Smooth muscle cell (in vitro differentiated cells): Measurements from ENCODE around the gene ALG12. TPM values are rescaled to one million over a fixed set of nuclear protein-coding genes. Genes with fewer than 3 reads are reported as not detected.

ENCODE experiments used
- DNase-seq: peaks from one replicate; lab custom pipeline; 2025; ENCODE audit not compliant: unreplicated experiment; lab: John Stamatoyannopoulos, UW
- H2AFZ ChIP-seq: fragments of 200-600 bp; sonication (generic); 2 replicates; pipeline ENCODE4 v1.6.0; 2016; ENCODE audit warnings: antibody characterized with exemption, low read depth, mild to moderate bottlenecking
- H3F3A ChIP-seq: fragments of 200-600 bp; sonication (generic); 2 replicates; pipeline ENCODE4 v1.6.0; 2017; ENCODE audit warnings: antibody characterized with exemption, low read depth
- H3K27ac ChIP-seq: fragments of 200-600 bp; sonication (generic); 2 replicates; pipeline ENCODE4 v1.5.1; 2016; ENCODE audit warnings: low read depth, mild to moderate bottlenecking
- H3K27me3 ChIP-seq: fragments of 200-600 bp; sonication (generic); 2 replicates; pipeline ENCODE4 v1.6.1; 2016; ENCODE audit warnings: low read depth, mild to moderate bottlenecking
- H3K36me3 ChIP-seq: fragments of 200-600 bp; sonication (generic); 2 replicates; pipeline ENCODE4 v1.5.1; 2016; ENCODE audit warnings: low read depth
- H3K4me1 ChIP-seq: fragments of 200-600 bp; sonication (generic); 2 replicates; pipeline ENCODE4 v1.5.1; 2016; ENCODE audit warnings: low read depth
- H3K4me2 ChIP-seq: fragments of 200-600 bp; sonication (generic); 2 replicates; pipeline ENCODE4 v1.6.0; 2016; ENCODE audit warnings: mild to moderate bottlenecking
- H3K4me3 ChIP-seq: fragments of 200-600 bp; sonication (generic); 2 replicates; pipeline ENCODE4 v1.5.1; 2016; ENCODE audit warnings: mild to moderate bottlenecking
- H3K79me2 ChIP-seq: fragments of 200-600 bp; sonication (generic); 2 replicates; pipeline ENCODE4 v1.6.0; 2016; ENCODE audit warnings: low read depth, mild to moderate bottlenecking
- H3K9ac ChIP-seq: fragments of 200-600 bp; sonication (generic); 2 replicates; pipeline ENCODE4 v1.6.0; 2016; ENCODE audit warnings: low read depth
- H3K9me3 ChIP-seq: fragments of 200-600 bp; sonication (generic); replicated peaks from 2 replicates; pipeline ENCODE4 v1.5.1; 2016; ENCODE audit warnings: low read depth
- H4K20me1 ChIP-seq: fragments of 200-600 bp; sonication (generic); 2 replicates; pipeline ENCODE4 v1.6.0; 2016; ENCODE audit warnings: low read depth
- WGBS: methylation state at CpG from one replicate; pipeline ENCODE4 v1.1.7; 2016; ENCODE audit warnings: low lambda C conversion rate; 5-methylcytosine and 5-hydroxymethylcytosine counted together
- polyA plus RNA-seq: library from polyadenylated mRNA; unstranded; fragments of >200 nt; fragmentation: Nextera tagmentation; extraction: Ambion mirVana; gene quantifications from 2 replicates; pipeline ENCODE4 v1.2.1, GENCODE V29; 2016
- total RNA-seq: library from RNA; depleted of rRNA; stranded (reverse); fragments of >200 nt; gene quantifications from 2 replicates; pipeline ENCODE4 v1.2.3, GENCODE V29; 2014
- TF ChIP-seq, protein P1 (sequence below): fragments of 200-600 bp; sonication (generic); IDR thresholded peaks from 2 replicates; pipeline ENCODE4 v1.5.1; 2017; ENCODE audit warnings: borderline replicate concordance, mild to moderate bottlenecking, antibody characterized with exemption; ENCODE audit not compliant: insufficient read depth, poor library complexity, severe bottlenecking

ALG12 gene
- total and polyA plus RNA-seq, 2 experiments from 2014 or later = 13.9 to 42.7 TPM

DNA sequence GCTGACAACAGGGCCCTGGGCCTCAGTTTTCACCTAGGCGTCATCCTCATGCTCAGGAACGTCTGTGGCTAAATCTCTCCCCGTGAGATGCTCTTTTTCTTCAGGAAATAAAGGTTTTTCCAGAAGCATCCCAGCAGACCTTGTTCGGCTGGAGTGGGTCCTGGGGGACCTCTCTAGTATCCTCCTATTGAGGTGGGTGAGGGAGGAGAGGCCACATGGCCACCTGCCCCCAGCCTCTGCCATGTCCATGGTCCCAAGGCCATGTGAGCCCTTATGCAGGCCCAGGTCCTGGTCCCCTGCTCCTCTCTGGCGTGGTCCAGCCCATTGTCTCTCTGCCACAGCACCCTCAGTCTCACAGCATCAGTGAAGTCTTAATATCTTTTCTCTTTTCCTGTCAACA is 22.0 kb downstream of the ALG12 start:
- Histone ChIP-seq H3K79me2 (no peaks in the 10 kb centered on the region), H3K27ac (no peak overlapping the region), H3F3A (no peaks in the 10 kb centered on the region), H3K4me1 (no peaks in the 10 kb centered on the region), H3K4me3 (no peak overlapping the region), H2AFZ (no peak overlapping the region), H3K9me3 (no peaks in the 10 kb centered on the region), H3K36me3 (peaks cover 3% of the 10 kb centered on the region), H4K20me1 (peaks cover 7% of the 10 kb centered on the region), H3K4me2 (no peak overlapping the region), H3K9ac (no peak overlapping the region), H3K27me3 (no peaks in the 10 kb centered on the region)
- TF ChIP-seq, protein P1, sequence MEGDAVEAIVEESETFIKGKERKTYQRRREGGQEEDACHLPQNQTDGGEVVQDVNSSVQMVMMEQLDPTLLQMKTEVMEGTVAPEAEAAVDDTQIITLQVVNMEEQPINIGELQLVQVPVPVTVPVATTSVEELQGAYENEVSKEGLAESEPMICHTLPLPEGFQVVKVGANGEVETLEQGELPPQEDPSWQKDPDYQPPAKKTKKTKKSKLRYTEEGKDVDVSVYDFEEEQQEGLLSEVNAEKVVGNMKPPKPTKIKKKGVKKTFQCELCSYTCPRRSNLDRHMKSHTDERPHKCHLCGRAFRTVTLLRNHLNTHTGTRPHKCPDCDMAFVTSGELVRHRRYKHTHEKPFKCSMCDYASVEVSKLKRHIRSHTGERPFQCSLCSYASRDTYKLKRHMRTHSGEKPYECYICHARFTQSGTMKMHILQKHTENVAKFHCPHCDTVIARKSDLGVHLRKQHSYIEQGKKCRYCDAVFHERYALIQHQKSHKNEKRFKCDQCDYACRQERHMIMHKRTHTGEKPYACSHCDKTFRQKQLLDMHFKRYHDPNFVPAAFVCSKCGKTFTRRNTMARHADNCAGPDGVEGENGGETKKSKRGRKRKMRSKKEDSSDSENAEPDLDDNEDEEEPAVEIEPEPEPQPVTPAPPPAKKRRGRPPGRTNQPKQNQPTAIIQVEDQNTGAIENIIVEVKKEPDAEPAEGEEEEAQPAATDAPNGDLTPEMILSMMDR = no peak
- no peak for DNase-seq
- WGBS = 99% methylated on average over 5 of the region's 5 CpGs

- no peak overlapping the region for H3K4me3 ChIP-seq
- H3K4me2 ChIP-seq = no peak overlapping the region
- H3K79me2 ChIP-seq = peaks cover 3% of the 10 kb centered on the region
- 90% methylated on average over 8 of the region's 8 CpGs for WGBS
- H3K9ac ChIP-seq = no peak overlapping the region
- no peak overlapping the region for H2AFZ ChIP-seq
- H3K9me3 ChIP-seq = peaks cover 3% of the 10 kb centered on the region
- no peaks in the 10 kb centered on the region for H3F3A ChIP-seq
- peaks cover 6% of the 10 kb centered on the region for H3K36me3 ChIP-seq
- TF ChIP-seq, protein P1 = no peak
- no peak overlapping the region for H3K27ac ChIP-seq
- H3K4me1 ChIP-seq = no peaks in the 10 kb centered on the region
- H3K27me3 ChIP-seq = no peaks in the 10 kb centered on the region
- peaks cover 5% of the 10 kb centered on the region for H4K20me1 ChIP-seq
- DNase-seq = no peak
Observed at GRCh38 chr22:49894322-49895054, 23.8 kb downstream of the ALG12 start.

- peaks cover 8% of the 10 kb centered on the region for H3K9me3 ChIP-seq
- H3K36me3 ChIP-seq = peaks cover 15% of the 10 kb centered on the region
- peaks cover 11% of the 10 kb centered on the region for H3K79me2 ChIP-seq
- no peak for DNase-seq
- H3K27me3 ChIP-seq = no peaks in the 10 kb centered on the region
- H2AFZ ChIP-seq = no peak overlapping the region
- no peak overlapping the region for H3K9ac ChIP-seq
- no peaks in the 10 kb centered on the region for H3F3A ChIP-seq
- TF ChIP-seq, protein P1 = no peak
- WGBS = 95% methylated on average over 4 of the region's 4 CpGs
- peaks cover 11% of the 10 kb centered on the region for H4K20me1 ChIP-seq
- H3K4me2 ChIP-seq = no peak overlapping the region
- no peak overlapping the region for H3K4me3 ChIP-seq
- H3K4me1 ChIP-seq = no peaks in the 10 kb centered on the region
- H3K27ac ChIP-seq = no peak overlapping the region
Observed at GRCh38 chr22:49893025-49893424, 25.2 kb downstream of the ALG12 start.

DNA sequence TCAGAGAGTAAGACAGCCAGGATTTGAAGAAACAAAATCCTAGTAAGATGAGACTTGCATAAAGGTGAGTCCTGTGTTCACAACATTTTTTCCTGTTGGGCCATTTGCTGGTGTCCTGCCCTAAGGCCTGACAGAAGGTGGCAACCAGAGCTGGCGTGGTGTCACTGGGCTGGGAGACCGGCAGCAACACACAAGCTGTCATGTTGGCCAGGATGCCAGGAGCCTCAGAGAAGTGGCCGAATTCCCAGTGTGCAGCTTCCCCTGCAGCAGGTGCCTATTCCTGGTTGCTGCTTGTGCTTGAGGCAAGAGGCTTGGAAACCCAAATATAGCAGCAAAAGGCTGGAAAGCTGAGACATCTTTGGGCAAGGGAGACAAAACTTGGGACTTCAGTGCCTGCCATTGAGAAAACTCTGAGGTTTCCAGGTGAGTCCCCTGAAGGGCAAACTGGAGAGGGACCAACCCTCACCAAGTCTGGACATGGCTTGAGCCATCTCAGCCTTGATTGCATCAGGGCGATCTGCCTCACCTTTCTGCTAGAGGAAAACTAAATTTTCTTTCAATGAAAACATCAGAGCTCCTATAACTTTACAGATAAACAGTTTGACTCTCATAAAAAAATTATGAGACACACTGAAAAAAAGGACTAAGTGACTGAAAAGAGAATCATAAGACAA is 25.9 kb downstream of the ALG12 start:
- WGBS = 96% methylated on average over 4 of the region's 4 CpGs
- Histone ChIP-seq H3K9me3 (peaks cover 8% of the 10 kb centered on the region), H3K4me1 (no peaks in the 10 kb centered on the region), H2AFZ (no peak overlapping the region), H3K36me3 (peaks cover 21% of the 10 kb centered on the region), H3K9ac (no peak overlapping the region), H3K4me2 (no peak overlapping the region), H3K4me3 (no peak overlapping the region), H3K27me3 (no peaks in the 10 kb centered on the region), H4K20me1 (peaks cover 16% of the 10 kb centered on the region), H3F3A (no peaks in the 10 kb centered on the region), H3K27ac (no peak overlapping the region), H3K79me2 (peaks cover 17% of the 10 kb centered on the region)
- TF ChIP-seq, protein P1 = no peak
- no peak for DNase-seq
